CD14-positive monocyte (primary cell): ENCODE data around the gene ARHGAP15. TPM values are rescaled to one million over a fixed set of nuclear protein-coding genes. Genes with fewer than 3 reads are reported as not detected.

Experiments used
- DNase-seq, 3 donors: peaks; one replicate each; pipeline ENCODE4 v3.0.0-alpha.2; 2011 to 2022
- H2AFZ ChIP-seq: 2 replicates; pipeline ENCODE4 v1.6.0; 2012; ENCODE audit warnings: mild to moderate bottlenecking, low read depth, low read length, inconsistent platforms; ENCODE audit not compliant: insufficient read depth, poor library complexity, severe bottlenecking
- H3K27ac ChIP-seq, 2 donors: 1 replicate in 1 of 2; 2 replicates in 1 of 2; pipeline ENCODE4 v1.5.1; 2012 to 2013; ENCODE audit warnings: low read length in 2 of 2, control low read depth in 1 of 2, inconsistent platforms in 1 of 2, low read depth in 1 of 2, mild to moderate bottlenecking in 1 of 2
- H3K27me3 ChIP-seq, 2 donors: one replicate each; pipeline versions ENCODE4 v1.6.0 to v1.6.1; 2011 to 2013; ENCODE audit warnings: low read length in 2 of 2; ENCODE audit not compliant: control insufficient read depth in 2 of 2, insufficient read depth in 2 of 2
- H3K36me3 ChIP-seq, 2 donors: replicated peaks in 1 of 2; 1 replicate in 1 of 2; 2 replicates in 1 of 2; pipeline versions ENCODE4 v1.5.1 to v1.6.1; 2012 to 2013; ENCODE audit warnings: low read length in 2 of 2, control low read depth in 1 of 2, inconsistent platforms in 1 of 2, mild to moderate bottlenecking in 1 of 2; ENCODE audit not compliant: insufficient read depth in 2 of 2, control insufficient read depth in 1 of 2
- H3K4me1 ChIP-seq, 2 donors: 1 replicate in 1 of 2; 2 replicates in 1 of 2; pipeline versions ENCODE4 v1.5.1 to v1.6.1; 2012 to 2013; ENCODE audit warnings: low read length in 2 of 2, control low read depth in 1 of 2, inconsistent platforms in 1 of 2, mild to moderate bottlenecking in 1 of 2, moderate library complexity in 1 of 2; ENCODE audit not compliant: insufficient read depth in 2 of 2, control insufficient read depth in 1 of 2
- H3K4me2 ChIP-seq: replicated peaks from 2 replicates; pipeline ENCODE3; 2012; ENCODE audit warnings: low read length, moderate library complexity, mild to moderate bottlenecking; ENCODE audit not compliant: poor library complexity, severe bottlenecking; ENCODE audit errors: extremely low read depth
- H3K4me3 ChIP-seq, 3 experiments: fragments of 200-600 bp in 1 of 3; sonication (generic) in 1 of 3; replicated peaks in 1 of 3; 1 replicate in 2 of 3; 2 replicates in 1 of 3; pipeline ENCODE4 v1.5.1; 2011 to 2013; ENCODE audit warnings: low read length in 3 of 3, mild to moderate bottlenecking in 3 of 3, control low read depth in 2 of 3, low read depth in 2 of 3, inconsistent platforms in 1 of 3, moderate library complexity in 1 of 3
- H3K79me2 ChIP-seq: 2 replicates; pipeline ENCODE4 v1.6.0; 2012; ENCODE audit warnings: mild to moderate bottlenecking, control low read depth, inconsistent platforms, low read length, moderate library complexity; ENCODE audit not compliant: insufficient read depth
- H3K9ac ChIP-seq: 2 replicates; pipeline ENCODE4 v1.6.0; 2017; ENCODE audit warnings: low read length, mild to moderate bottlenecking; ENCODE audit not compliant: insufficient read depth, poor library complexity, severe bottlenecking
- H3K9me3 ChIP-seq, 2 donors: replicated peaks in 1 of 2; 1 replicate in 1 of 2; 2 replicates in 1 of 2; pipeline versions ENCODE4 v1.5.1 to v1.6.1; 2012 to 2013; ENCODE audit warnings: low read length in 2 of 2, control low read depth in 1 of 2; ENCODE audit not compliant: control insufficient read depth in 1 of 2, insufficient read depth in 1 of 2
- H4K20me1 ChIP-seq: 2 replicates; pipeline ENCODE4 v1.6.0; 2012; ENCODE audit warnings: mild to moderate bottlenecking, low read length, control low read depth, moderate library complexity; ENCODE audit not compliant: insufficient read depth
- H3K27ac Mint-ChIP-seq, 7 donors: one replicate each; pipeline ENCODE4 v1.8.0; 2020; ENCODE audit warnings: mild to moderate bottlenecking in 7 of 7, mixed read lengths in 7 of 7, moderate library complexity in 6 of 7, inconsistent platforms in 2 of 7
- H3K27me3 Mint-ChIP-seq, 3 donors: one replicate each; pipeline ENCODE4 v1.8.0; 2021 to 2022; ENCODE audit warnings: low read depth in 3 of 3, mild to moderate bottlenecking in 3 of 3, mixed read lengths in 3 of 3, moderate library complexity in 3 of 3, inconsistent platforms in 1 of 3
- H3K36me3 Mint-ChIP-seq, 2 donors: one replicate each; pipeline ENCODE4 v1.8.0; 2020; ENCODE audit warnings: mixed read lengths in 2 of 2, inconsistent platforms in 1 of 2, mild to moderate bottlenecking in 1 of 2
- H3K4me1 Mint-ChIP-seq: one replicate; pipeline ENCODE4 v1.8.0; 2020; ENCODE audit warnings: mild to moderate bottlenecking, mixed read lengths
- H3K4me3 Mint-ChIP-seq, 2 donors: one replicate each; pipeline ENCODE4 v1.8.0; 2020; ENCODE audit warnings: mild to moderate bottlenecking in 2 of 2, mixed read lengths in 2 of 2, moderate library complexity in 1 of 2
- H3K9me3 Mint-ChIP-seq, 7 donors: one replicate each; pipeline ENCODE4 v1.8.0; 2020 to 2022; ENCODE audit warnings: mixed read lengths in 7 of 7, mild to moderate bottlenecking in 6 of 7, moderate library complexity in 6 of 7, inconsistent platforms in 2 of 7
- WGBS: methylation state at CpG from one replicate; pipeline ENCODE4 v1.1.5; 2013; ENCODE audit warnings: missing lambda C conversion rate; ENCODE audit not compliant: insufficient coverage; 5-methylcytosine and 5-hydroxymethylcytosine counted together
- intact Hi-C, 2 donors: fragments of 100-400 bp; cut with micrococcal nuclease; formaldehyde crosslinking; loops; one replicate each; pipeline versions ENCODE4 v1.15.0 to v1.15.1; 2023
- polyA plus RNA-seq, 3 donors: library from polyadenylated mRNA; depleted of rRNA in 1 of 3; unstranded in 2 of 3; stranded (reverse) in 1 of 3; fragments of 300-500 nt in 2 of 3; fragments of >200 nt in 1 of 3; fragmentation: Illumina TruSeq in 2 of 3; gene quantifications; 1 replicate in 2 of 3; 2 replicates in 1 of 3; pipeline ENCODE4 v1.2.3, GENCODE V29; 2012 to 2021
- TF ChIP-seq, protein P1 (sequence below): fragments of 200-600 bp; IDR thresholded peaks from one replicate; pipeline ENCODE4 v1.8.0; 2022; ENCODE audit warnings: antibody characterized with exemption, mild to moderate bottlenecking

ARHGAP15 gene
- polyA plus RNA-seq, 3 donors, result 35.4 to 50.9 (median 50.7) TPM

DNA sequence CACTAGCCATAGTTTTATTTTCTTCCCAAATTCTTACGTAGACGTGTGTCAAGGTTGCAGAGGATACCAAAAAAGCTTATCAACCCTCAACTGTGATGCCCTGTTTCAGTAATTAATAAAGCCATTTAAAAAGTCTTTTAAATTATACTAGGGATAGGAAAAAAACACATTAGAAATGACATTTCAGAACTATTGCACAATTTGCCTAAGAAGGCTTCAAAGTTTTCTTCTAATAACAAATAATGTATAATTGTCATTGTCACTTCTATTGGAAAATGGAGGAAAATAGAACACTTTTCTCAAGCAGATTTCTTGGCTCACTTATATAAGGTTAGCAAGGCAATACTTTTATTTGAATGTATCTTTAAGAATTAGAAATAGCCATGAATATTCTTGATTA is 253.8 kb downstream of the ARHGAP15 start:
- no peaks in the 10 kb centered on the region for H3K9me3 ChIP-seq
- no peaks in the 10 kb centered on the region for H3K27me3 ChIP-seq
- H3K4me3 Mint-ChIP-seq, result no peak overlapping the region
- H4K20me1 ChIP-seq, result no peaks in the 10 kb centered on the region
- H3K36me3 ChIP-seq, result no peaks in the 10 kb centered on the region
- no peak overlapping the region for H3K4me3 ChIP-seq
- intact Hi-C loops, result no loop called here
- no peak overlapping the region for H2AFZ ChIP-seq
- no peaks in the 10 kb centered on the region for H3K4me1 ChIP-seq
- H3K9me3 Mint-ChIP-seq, result no peaks in the 10 kb centered on the region
- H3K27ac ChIP-seq, result no peak overlapping the region
- no peaks in the 10 kb centered on the region for H3K79me2 ChIP-seq
- DNase-seq, result no peak
- no CpG with 5 or more reads among the region's 2 CpGs for WGBS
- H3K9ac ChIP-seq, result no peak overlapping the region
- H3K27me3 Mint-ChIP-seq, result no peaks in the 10 kb centered on the region
- peaks cover 3 to 5% of the 10 kb centered on the region in 2 donors for H3K36me3 Mint-ChIP-seq
- TF ChIP-seq, protein P1, sequence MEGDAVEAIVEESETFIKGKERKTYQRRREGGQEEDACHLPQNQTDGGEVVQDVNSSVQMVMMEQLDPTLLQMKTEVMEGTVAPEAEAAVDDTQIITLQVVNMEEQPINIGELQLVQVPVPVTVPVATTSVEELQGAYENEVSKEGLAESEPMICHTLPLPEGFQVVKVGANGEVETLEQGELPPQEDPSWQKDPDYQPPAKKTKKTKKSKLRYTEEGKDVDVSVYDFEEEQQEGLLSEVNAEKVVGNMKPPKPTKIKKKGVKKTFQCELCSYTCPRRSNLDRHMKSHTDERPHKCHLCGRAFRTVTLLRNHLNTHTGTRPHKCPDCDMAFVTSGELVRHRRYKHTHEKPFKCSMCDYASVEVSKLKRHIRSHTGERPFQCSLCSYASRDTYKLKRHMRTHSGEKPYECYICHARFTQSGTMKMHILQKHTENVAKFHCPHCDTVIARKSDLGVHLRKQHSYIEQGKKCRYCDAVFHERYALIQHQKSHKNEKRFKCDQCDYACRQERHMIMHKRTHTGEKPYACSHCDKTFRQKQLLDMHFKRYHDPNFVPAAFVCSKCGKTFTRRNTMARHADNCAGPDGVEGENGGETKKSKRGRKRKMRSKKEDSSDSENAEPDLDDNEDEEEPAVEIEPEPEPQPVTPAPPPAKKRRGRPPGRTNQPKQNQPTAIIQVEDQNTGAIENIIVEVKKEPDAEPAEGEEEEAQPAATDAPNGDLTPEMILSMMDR, result no peak
- no peak overlapping the region for H3K4me2 ChIP-seq
- H3K27ac Mint-ChIP-seq, result no peak overlapping the region
- H3K4me1 Mint-ChIP-seq, result no peaks in the 10 kb centered on the region

DNA sequence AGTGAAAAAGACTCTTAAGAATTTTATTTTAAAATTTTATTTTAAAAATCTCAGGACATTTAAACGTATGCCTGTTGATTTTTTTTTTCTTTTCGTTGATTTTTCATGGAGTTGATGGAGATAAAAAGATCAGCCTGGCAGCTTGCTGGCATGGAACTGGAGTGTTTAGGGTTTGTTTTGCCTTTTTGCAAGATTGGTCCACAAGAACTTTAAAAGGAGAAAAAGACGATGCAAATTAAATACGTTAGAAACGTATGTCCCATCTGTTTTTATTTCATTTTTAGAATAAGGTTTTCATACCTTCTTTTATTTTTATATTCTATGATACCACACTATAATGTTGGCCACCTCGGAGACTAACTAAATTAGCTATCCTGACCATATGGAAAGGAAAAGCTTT is 254.9 kb downstream of the ARHGAP15 start:
- no peaks in the 10 kb centered on the region for H3K27me3 ChIP-seq
- H4K20me1 ChIP-seq, result no peaks in the 10 kb centered on the region
- Mint-ChIP-seq H3K36me3 (peaks cover 4 to 5% of the 10 kb centered on the region in 2 donors), H3K27ac (no peak overlapping the region), H3K4me1 (no peaks in the 10 kb centered on the region), H3K4me3 (no peak overlapping the region), H3K27me3 (no peaks in the 10 kb centered on the region), H3K9me3 (no peaks in the 10 kb centered on the region)
- peaks cover 0 to under 1% of the 10 kb centered on the region in 2 donors for H3K36me3 ChIP-seq
- intact Hi-C loops, result no loop called here
- no peak overlapping the region for H3K9ac ChIP-seq
- no peak for DNase-seq
- no peak overlapping the region for H3K4me2 ChIP-seq
- H3K4me1 ChIP-seq, result no peaks in the 10 kb centered on the region
- H2AFZ ChIP-seq, result no peak overlapping the region
- no peak overlapping the region for H3K27ac ChIP-seq
- WGBS, result no CpG with 5 or more reads among the region's 6 CpGs
- no peaks in the 10 kb centered on the region for H3K79me2 ChIP-seq
- H3K4me3 ChIP-seq, result no peak overlapping the region
- TF ChIP-seq, protein P1, result no peak
- H3K9me3 ChIP-seq, result no peaks in the 10 kb centered on the region
